Esophagus squamous epithelium (tissue), 5 donors: ENCODE results near the gene LRRIQ1. TPM values are rescaled to one million over a fixed set of nuclear protein-coding genes. Genes with fewer than 3 reads are reported as not detected.

Experiments used
- DNase-seq: peaks from one replicate; lab custom pipeline; 2025; lab: John Stamatoyannopoulos, UW
- H3K27ac ChIP-seq, 4 donors: fragments of 200-600 bp; sonication (generic); one replicate each; pipeline ENCODE4 v1.5.1; 2016 to 2019; ENCODE audit warnings: mild to moderate bottlenecking in 1 of 4
- H3K27me3 ChIP-seq, 4 donors: fragments of 200-600 bp; sonication (generic); 1 replicate in 3 of 4; 2 replicates in 1 of 4; pipeline versions ENCODE4 v1.5.1 to v1.6.0; 2017 to 2021; ENCODE audit warnings: antibody characterized with exemption in 1 of 4
- H3K36me3 ChIP-seq, 3 donors: fragments of 200-600 bp; sonication (generic); one replicate each; pipeline ENCODE4 v1.5.1; 2016 to 2019
- H3K4me1 ChIP-seq, 3 donors: fragments of 200-600 bp; sonication (generic); one replicate each; pipeline ENCODE4 v1.5.1; 2017 to 2019
- H3K4me3 ChIP-seq, 4 donors: fragments of 200-600 bp; sonication (generic); 1 replicate in 3 of 4; 2 replicates in 1 of 4; pipeline ENCODE4 v1.5.1; 2016 to 2019; ENCODE audit warnings: mild to moderate bottlenecking in 2 of 4, moderate library complexity in 1 of 4
- H3K9me3 ChIP-seq, 3 donors: fragments of 200-600 bp; sonication (generic); one replicate each; pipeline ENCODE4 v1.5.1; 2016 to 2019
- POLR2A ChIP-seq, 4 donors: fragments of 450-650 bp; IDR thresholded peaks; one replicate each; pipeline ENCODE4 v1.6.1; 2017; ENCODE audit warnings: antibody characterized with exemption in 4 of 4, mild to moderate bottlenecking in 4 of 4, moderate library complexity in 3 of 4
- WGBS, 2 donors: methylation state at CpG; one replicate each; pipeline ENCODE4 v1.1.5; 2018; 5-methylcytosine and 5-hydroxymethylcytosine counted together
- intact Hi-C: fragments of 100-400 bp; cut with DNase I; formaldehyde crosslinking; loops from one replicate; pipeline ENCODE4 v1.15.0; 2022
- total RNA-seq, 4 donors: library from RNA; depleted of rRNA; stranded (reverse); fragments of >200 nt; gene quantifications; one replicate each; pipeline ENCODE4 v1.1.0, GENCODE V29; 2016
- TF ChIP-seq, protein P1 (sequence below), 6 experiments: fragments of 450-650 bp in 4 of 6; fragments of 200-600 bp in 2 of 6; sonication (generic) in 2 of 6; IDR thresholded peaks; one replicate each; pipeline ENCODE4 v1.5.1; 2016 to 2019; ENCODE audit warnings: antibody characterized with exemption in 6 of 6, mild to moderate bottlenecking in 4 of 6, moderate library complexity in 4 of 6
- donor health status: DM: yes; HTN: yes; CAD: no.

Gene LRRIQ1
- total RNA-seq, 4 donors from 2014 or later, result 0.09 TPM; not detected in 3

DNA sequence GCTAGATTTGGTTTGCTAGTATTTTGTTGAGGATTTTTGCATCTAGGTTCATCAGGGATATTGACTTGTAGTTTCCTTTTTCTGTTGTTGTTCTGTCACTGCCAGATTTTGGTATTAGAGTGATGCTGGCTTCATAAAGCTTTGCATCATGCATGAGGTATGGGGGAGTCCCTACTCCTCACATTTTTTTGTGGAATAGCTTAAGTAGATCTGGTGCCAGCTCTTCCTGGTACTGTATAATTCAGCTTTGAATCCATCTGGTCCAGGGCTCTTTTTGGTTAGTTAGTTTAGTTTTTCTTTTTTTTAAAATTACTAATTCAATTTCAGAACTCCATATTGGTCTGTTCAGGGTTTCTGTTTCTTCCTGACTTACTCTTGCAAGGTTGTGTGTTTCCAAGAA lies 59.4 kb downstream of the LRRIQ1 start:
- Histone ChIP-seq H3K36me3 (no peaks in the 10 kb centered on the region), H3K9me3 (no peaks in the 10 kb centered on the region), H3K27ac (no peak overlapping the region), H3K4me3 (no peak overlapping the region), H3K27me3 (no peaks in the 10 kb centered on the region), H3K4me1 (no peaks in the 10 kb centered on the region)
- TF ChIP-seq, protein P1, sequence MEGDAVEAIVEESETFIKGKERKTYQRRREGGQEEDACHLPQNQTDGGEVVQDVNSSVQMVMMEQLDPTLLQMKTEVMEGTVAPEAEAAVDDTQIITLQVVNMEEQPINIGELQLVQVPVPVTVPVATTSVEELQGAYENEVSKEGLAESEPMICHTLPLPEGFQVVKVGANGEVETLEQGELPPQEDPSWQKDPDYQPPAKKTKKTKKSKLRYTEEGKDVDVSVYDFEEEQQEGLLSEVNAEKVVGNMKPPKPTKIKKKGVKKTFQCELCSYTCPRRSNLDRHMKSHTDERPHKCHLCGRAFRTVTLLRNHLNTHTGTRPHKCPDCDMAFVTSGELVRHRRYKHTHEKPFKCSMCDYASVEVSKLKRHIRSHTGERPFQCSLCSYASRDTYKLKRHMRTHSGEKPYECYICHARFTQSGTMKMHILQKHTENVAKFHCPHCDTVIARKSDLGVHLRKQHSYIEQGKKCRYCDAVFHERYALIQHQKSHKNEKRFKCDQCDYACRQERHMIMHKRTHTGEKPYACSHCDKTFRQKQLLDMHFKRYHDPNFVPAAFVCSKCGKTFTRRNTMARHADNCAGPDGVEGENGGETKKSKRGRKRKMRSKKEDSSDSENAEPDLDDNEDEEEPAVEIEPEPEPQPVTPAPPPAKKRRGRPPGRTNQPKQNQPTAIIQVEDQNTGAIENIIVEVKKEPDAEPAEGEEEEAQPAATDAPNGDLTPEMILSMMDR (IDR thresholded peaks at IDR 0.05), result no peak
- no peak for TF ChIP-seq POLR2A (IDR thresholded peaks at IDR 0.05)
- no peak for DNase-seq
- intact Hi-C loops, result no loop called here

DNA sequence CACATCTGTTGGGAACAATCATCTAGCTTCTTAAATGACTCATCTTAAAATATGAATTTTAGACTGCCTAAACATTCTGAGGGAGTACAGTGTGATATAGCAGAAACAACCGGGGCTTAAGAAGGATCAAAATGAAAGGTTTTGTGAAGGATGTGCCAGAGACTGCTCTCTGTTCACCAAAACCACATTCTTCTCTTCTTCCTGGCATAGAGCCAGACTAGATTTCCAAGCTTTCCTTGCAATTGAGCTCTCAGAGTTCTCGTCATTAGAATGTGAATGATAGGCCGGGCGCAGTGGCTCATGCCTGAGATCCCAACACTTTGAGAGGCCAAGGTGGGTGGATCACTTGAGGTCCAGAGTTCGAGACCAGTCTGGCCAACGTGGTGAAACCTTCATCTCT lies 94.5 kb downstream of the LRRIQ1 start:
- intact Hi-C loops, result no loop called here
- Histone ChIP-seq H3K9me3 (no peaks in the 10 kb centered on the region), H3K36me3 (no peaks in the 10 kb centered on the region), H3K27ac (no peak overlapping the region), H3K4me3 (no peak overlapping the region), H3K4me1 (no peaks in the 10 kb centered on the region), H3K27me3 (no peaks in the 10 kb centered on the region)
- TF ChIP-seq POLR2A (IDR thresholded peaks at IDR 0.05), result no peak
- TF ChIP-seq, protein P1 (IDR thresholded peaks at IDR 0.05), result no peak
- WGBS, 2 donors, result 48 to 70% methylated on average over 4 to 6 of the region's 6 CpGs
- DNase-seq, result no peak

- no peaks in the 10 kb centered on the region for H3K9me3 ChIP-seq
- H3K4me3 ChIP-seq, result no peak overlapping the region
- TF ChIP-seq, protein P1 (IDR thresholded peaks at IDR 0.05), result no peak
- no peak for TF ChIP-seq POLR2A (IDR thresholded peaks at IDR 0.05)
- H3K27me3 ChIP-seq, result no peaks in the 10 kb centered on the region
- WGBS, 2 donors, result 72 to 75% methylated on average over 1 of the region's 1 CpG
- no peaks in the 10 kb centered on the region for H3K4me1 ChIP-seq
- no peaks in the 10 kb centered on the region for H3K36me3 ChIP-seq
- no peak overlapping the region for H3K27ac ChIP-seq
- intact Hi-C loops, result no loop called here
- DNase-seq, result no peak
Observed at GRCh38 chr12:85138833-85139232, 102.7 kb downstream of the LRRIQ1 start.

- no peak for DNase-seq
- no peaks in the 10 kb centered on the region for H3K9me3 ChIP-seq
- 86 to 100% methylated on average over 1 of the region's 1 CpG for WGBS, 2 donors
- H3K36me3 ChIP-seq, result no peaks in the 10 kb centered on the region
- intact Hi-C loops, result no loop called here
- H3K4me1 ChIP-seq, result no peaks in the 10 kb centered on the region
- H3K4me3 ChIP-seq, result no peak overlapping the region
- no peaks in the 10 kb centered on the region for H3K27me3 ChIP-seq
- TF ChIP-seq POLR2A (IDR thresholded peaks at IDR 0.05), result no peak
- TF ChIP-seq, protein P1 (IDR thresholded peaks at IDR 0.05), result no peak
- no peak overlapping the region for H3K27ac ChIP-seq
Observed at GRCh38 chr12:85147331-85147730, 111.2 kb downstream of the LRRIQ1 start.

DNA sequence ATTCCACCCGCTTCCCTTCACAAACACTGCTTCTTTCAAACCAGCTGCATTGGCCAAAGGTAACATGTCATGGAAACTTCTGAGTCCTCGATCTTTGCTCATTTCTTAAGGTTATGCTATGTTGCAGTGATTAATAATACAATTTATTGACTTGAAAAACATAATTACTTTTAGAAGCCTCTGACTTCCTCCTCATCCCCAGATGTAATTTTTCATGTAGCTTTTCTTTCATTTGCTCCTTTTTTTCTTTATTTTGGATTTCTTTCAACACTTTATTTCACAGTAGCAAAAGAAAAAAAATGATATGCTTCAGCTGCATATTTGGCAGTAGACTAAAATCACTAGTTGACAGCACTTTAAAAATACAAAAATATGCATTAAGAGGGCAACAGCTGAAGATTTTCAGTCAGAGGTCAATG lies 116.2 kb downstream of the LRRIQ1 start:
- no peaks in the 10 kb centered on the region for H3K36me3 ChIP-seq
- TF ChIP-seq, protein P1 (IDR thresholded peaks at IDR 0.05), result no peak
- no peak for TF ChIP-seq POLR2A (IDR thresholded peaks at IDR 0.05)
- no peaks in the 10 kb centered on the region for H3K9me3 ChIP-seq
- intact Hi-C loops, result no loop called here
- H3K27ac ChIP-seq, result no peak overlapping the region
- 37 to 43% methylated on average over 2 of the region's 2 CpGs for WGBS, 2 donors
- DNase-seq, result no peak
- no peaks in the 10 kb centered on the region for H3K27me3 ChIP-seq
- H3K4me1 ChIP-seq, result no peaks in the 10 kb centered on the region
- H3K4me3 ChIP-seq, result no peak overlapping the region
